Embryonic facial prominence (tissue), 1 donor: Measurements from ENCODE around the gene NTN4.
"Not testable (repeated sequence)": the region's sequence is repeated elsewhere in the genome, so short reads cannot be mapped to it uniquely, and the experiment has no call there.

ENCODE experiments used
- DNase-seq: peaks from one replicate; pipeline ENCODE4 v3.0.0-alpha.2; 2016; ENCODE audit errors: extremely low spot score

NTN4 gene

DNA sequence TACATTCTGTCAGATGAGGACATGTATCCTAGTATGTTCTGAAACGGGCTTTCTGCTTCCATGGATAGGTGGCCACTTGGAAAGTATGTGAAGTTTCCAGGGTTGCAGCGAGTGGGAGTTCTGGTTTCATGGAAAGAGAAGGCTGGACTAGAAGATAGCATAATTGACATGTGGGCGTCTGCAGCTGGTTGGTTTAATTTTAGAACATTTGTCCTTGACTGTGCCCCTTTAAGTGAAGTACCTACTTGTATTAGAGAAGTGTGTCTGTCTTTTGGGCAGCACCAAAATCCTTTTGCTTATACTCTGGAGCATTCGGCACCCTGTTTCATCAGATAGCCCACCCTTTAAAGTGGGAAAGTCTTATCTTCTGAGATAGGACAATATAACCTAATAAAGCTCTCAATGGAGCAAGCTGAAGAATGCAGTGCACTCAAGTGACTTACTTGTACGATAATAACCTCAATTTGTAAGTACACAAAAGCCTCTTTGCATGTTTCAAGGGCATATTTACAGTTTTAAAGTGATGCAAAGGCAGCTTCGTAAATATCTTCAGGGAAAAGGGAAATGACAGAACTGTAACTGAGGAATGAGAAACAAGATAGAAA is 35.2 kb downstream of the NTN4 start:
- no peak for DNase-seq

GRCh38 chr12:95746062-95746461 is 44.5 kb downstream of the NTN4 start:
- not testable (repeated sequence) for DNase-seq

- no peak for DNase-seq
These were observed 48.0 kb downstream of the NTN4 start for GRCh38 chr12:95742586-95742985.

GRCh38 chr12:95741635-95742034 is 48.9 kb downstream of the NTN4 start:
- DNase-seq, result no peak

DNA sequence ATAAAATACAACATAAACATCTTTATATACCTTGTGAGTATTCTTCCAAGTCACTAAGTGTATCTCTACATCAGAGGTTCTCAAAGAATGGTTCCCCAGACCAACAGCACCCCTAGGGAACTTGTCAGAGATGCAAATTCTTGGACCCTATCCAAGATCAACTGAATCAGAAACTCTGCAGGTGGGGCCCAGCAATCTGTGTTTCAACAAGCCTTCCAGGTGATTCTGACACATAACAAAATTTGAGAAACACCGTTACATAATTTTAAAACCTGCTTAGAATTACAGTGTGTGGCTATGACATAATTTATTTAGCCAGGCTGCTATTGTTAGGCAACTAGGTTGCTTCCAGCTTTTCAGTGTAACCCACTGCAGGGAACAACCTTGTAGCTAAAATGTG is 49.8 kb downstream of the NTN4 start:
- DNase-seq, result no peak

- no peak for DNase-seq
These were observed 50.8 kb downstream of the NTN4 start for GRCh38 chr12:95739561-95740313.

DNA sequence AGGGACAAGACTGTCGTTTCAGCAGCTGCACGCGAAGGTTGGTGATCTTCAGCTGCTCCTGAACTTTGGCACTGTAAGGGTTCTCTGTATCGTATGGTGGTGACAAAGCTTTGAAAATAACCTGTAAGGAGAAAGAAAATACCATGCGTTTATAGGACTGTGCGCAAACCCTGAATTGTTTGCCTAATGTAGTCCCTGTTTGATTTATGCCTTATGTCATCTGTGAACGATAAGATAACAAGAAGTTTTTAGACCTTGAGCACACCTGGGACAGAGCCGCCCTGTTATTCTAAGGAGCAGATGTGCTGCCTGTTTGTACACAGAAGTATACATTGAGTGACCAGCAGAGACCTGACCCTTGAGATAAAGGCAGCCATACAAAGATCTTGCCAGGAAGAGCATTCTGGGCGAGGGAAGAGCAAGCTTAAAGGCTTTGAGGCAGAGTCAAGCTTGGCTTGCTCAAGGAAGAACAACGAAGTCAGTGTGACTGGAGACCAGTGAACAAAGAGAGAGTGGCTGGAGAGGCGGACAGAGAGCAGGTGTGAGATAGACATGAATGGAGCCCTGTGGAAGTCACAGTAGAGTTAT is 52.4 kb downstream of the NTN4 start:
- no peak for DNase-seq

DNA sequence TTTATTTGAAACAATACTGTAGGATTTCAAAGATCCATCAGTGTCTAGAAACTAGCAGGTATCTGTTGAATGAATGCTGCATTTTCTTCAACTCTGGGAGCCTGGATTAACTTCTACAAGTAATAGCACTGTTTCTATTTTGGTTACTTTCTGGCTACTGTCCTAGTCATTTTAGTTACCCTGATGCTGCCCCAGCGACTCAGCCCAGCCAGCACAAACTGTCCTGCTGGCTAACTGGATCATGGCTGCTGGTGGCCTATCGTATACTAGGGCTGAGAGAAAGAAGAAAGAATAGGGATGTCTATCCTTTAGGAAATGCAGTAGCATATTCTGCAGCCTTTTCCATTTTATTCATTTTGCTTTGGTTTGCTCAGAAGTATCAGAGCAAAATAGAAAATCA is 53.9 kb downstream of the NTN4 start:
- DNase-seq, result no peak

DNA sequence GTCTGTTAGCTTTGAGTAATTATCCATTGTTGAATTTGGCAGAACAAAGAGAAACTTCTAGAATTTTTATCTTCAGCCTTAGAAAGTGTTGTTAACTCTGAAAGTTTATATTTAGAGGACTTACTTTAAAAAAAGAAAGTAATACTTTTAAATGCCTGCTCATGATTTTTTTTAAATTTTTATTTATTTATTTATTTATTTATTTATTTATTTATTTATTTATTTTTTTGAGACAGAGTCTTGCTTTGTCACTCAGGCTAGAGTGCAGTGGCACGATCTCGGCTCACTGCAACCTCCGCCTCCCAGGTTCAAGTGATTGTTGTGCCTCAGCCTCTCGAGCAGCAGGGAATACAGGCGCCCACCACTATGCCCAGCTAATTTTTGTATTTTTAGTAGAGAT is 54.8 kb downstream of the NTN4 start:
- DNase-seq, result not testable (repeated sequence)

DNA sequence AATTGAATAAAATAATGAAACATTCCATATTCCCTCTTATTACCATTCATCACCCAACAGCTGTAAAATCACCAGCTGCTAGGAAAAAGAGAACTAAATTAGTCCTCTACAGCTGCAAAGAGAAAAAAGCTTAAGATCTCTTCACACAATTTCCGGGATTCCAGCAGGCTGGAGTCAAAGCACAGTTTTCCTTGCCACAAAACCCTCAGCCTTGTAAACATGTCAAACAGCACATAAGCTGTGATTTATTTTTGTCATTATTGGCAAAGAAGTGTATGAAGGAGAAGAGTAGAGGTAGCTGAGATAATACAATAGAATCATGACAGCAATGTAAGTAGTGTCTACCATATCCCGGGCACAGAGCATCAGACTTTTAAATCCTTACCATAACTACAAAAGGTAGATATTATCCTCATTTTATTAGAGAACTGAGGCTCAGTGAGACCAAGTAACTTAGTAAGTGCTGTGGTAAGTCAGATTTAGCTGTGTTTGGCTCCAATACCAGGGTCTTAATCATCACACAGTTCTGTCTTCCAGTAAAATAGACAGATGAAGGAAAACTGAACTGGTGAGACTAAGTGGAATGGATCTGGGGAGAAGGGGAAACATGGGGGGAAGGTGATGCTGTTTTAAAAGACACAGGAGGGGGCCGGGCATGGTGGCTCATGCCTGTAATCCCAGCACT is 57.3 kb downstream of the NTN4 start:
- DNase-seq, result no peak

DNA sequence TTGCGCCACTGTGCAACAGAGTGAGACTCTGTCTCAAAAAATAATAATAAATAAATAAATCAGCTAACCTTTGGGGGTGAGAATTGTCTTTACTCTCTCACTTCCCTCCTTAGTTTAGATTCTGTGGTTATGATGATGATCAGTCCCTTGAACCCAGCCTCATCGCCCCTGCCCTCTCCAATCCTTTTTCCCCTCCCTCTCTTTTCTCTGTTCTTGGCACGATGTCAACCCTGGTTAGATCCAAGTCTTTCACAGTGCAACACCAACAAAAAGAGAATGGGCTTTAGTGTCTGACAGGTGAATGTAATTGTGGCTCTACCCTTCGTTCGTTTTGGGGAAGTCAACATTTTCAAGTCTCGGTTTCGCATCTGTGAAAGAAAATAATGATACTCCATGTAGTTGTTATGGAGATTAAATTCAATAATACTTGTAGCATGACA is 59.0 kb downstream of the NTN4 start:
- no peak for DNase-seq

DNA sequence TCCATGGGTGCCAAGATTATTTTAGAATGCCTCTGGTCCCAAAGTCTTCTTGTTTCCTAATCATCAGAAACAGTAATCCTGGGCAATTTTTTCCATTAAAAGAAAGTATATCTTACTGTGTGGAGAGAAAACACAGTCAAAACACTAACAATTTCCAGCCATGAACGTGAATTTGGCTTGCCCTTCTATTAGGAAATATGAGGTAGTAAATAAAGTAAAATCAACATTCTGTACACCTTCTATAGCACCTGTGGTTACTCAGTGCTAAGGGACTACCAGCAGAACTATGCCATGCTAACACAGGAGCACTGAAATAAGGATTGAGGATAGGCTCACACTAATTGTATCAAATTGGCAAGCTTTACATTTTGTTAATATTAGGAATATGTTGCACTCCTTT is 60.1 kb downstream of the NTN4 start:
- DNase-seq, result no peak

DNA sequence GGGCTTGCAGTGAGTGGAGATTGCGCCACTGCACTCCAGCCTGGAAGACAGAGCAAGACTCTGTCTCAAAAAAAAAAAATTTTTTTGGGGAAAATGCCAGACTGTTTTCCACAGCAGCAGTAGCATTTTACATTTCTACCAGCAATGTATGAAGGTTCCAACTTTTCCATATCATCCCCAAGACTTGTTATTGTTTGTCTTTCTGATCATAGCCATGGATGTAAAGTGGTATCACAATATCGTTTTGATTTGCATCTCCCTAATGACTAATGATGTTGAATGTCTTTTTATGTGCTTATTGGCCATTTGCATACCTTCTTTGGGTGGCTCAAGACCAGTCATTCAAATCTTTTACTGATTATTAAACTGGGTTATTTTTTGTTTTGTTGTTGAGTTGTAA is 63.7 kb downstream of the NTN4 start:
- DNase-seq, result no peak

GRCh38 chr12:95724767-95725166 is 65.8 kb downstream of the NTN4 start:
- DNase-seq, result no peak

DNA sequence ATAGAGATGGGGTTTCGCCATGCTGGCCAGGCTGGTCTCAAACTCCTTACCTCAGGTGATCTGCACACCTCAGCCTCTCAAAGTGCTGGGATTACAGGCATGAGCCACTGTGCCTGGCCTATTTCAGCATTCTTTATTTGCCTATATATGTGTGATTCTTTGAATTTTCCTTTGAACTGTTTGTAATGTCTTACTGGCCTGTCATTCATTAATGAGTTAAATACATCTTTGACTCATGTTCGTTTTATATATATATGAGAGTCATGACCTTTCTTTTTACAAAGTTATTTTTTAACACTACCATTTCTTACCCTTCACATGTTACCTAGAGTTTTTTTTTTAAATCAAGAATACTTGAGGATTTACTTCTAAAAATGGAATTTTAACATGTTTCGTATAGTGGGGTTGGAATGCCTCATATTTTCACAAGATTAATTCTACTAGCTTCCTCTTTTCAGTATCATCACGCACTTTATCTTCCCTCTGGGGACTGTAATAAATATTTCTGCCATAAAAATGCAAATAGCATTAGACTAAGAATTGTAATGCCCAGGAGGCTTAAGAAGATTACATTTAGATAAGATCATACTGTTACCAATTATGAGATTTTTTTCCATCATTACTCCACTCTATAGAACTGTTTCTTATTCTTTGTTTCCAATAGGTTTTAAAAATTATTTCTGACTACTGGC is 66.7 kb downstream of the NTN4 start:
- DNase-seq, result no peak

- DNase-seq, result no peak
These were observed 69.2 kb downstream of the NTN4 start for GRCh38 chr12:95721320-95721719.

GRCh38 chr12:95720146-95720545 is 70.4 kb downstream of the NTN4 start:
- no peak for DNase-seq

- DNase-seq, result no peak
These were observed 71.8 kb downstream of the NTN4 start for GRCh38 chr12:95718772-95719171.

GRCh38 chr12:95718006-95718431 is 72.5 kb downstream of the NTN4 start:
- DNase-seq, result no peak

- DNase-seq, result no peak
These were observed 73.1 kb downstream of the NTN4 start for GRCh38 chr12:95717316-95717928.

- no peak for DNase-seq
These were observed 75.4 kb downstream of the NTN4 start for GRCh38 chr12:95715177-95715576.

GRCh38 chr12:95712269-95712668 is 78.3 kb downstream of the NTN4 start:
- DNase-seq, result no peak
